ENCODE data around the gene AIMP1.
A peak's percentile ranks its signal among the peaks of the same experiment; 100 is the strongest.
"Not testable (repeated sequence)": the region's sequence is repeated elsewhere in the genome, so short reads cannot be mapped to it uniquely, and the experiment has no call there.

Gene AIMP1

GRCh38 chr4:106353786-106354185 is 37.4 kb downstream of the AIMP1 start:
- no peak for DNase-seq

- DNase-seq: no peak
Measured at GRCh38 chr4:106355193-106355592, 38.8 kb downstream of the AIMP1 start.

- DNase-seq: no peak
Measured at GRCh38 chr4:106358899-106359298, 42.5 kb downstream of the AIMP1 start.

- DNase-seq: no peak
Measured at GRCh38 chr4:106362086-106362825, 45.9 kb downstream of the AIMP1 start.

- DNase-seq: no peak
Measured at GRCh38 chr4:106364282-106364681, 47.9 kb downstream of the AIMP1 start.

GRCh38 chr4:106365613-106366012 is 49.3 kb downstream of the AIMP1 start:
- DNase-seq: no peak

- DNase-seq: no peak
Measured at GRCh38 chr4:106366026-106366425, 49.7 kb downstream of the AIMP1 start.

- DNase-seq: no peak
Measured at GRCh38 chr4:106367072-106367471, 50.7 kb downstream of the AIMP1 start.

GRCh38 chr4:106368678-106369077 is 52.3 kb downstream of the AIMP1 start, which contains the start of gene GIMD1:
GIMD1 (minus strand) TSS chr4:106368778; CDS start chr4:106367435, 1,343 bp downstream.
- no peak for DNase-seq

- DNase-seq: peak; percentile 3
Measured at GRCh38 chr4:106369456-106370060, 53.2 kb downstream of the AIMP1 start.

- no peak for DNase-seq
Measured at GRCh38 chr4:106370214-106370613, 53.9 kb downstream of the AIMP1 start.

GRCh38 chr4:106371161-106371560 is 54.8 kb downstream of the AIMP1 start:
- DNase-seq: no peak

GRCh38 chr4:106373026-106373425 is 56.7 kb downstream of the AIMP1 start:
- no peak for DNase-seq

GRCh38 chr4:106380179-106380578 is 63.8 kb downstream of the AIMP1 start:
- DNase-seq: no peak

- DNase-seq: no peak
Measured at GRCh38 chr4:106384878-106385277, 68.5 kb downstream of the AIMP1 start.

GRCh38 chr4:106385853-106386393 is 69.6 kb downstream of the AIMP1 start:
- DNase-seq: no peak

- DNase-seq: no peak
Measured at GRCh38 chr4:106395582-106395981, 79.2 kb downstream of the AIMP1 start.

GRCh38 chr4:106398898-106399297 is 82.5 kb downstream of the AIMP1 start:
- DNase-seq: not testable (repeated sequence)
